IPS DF 6.9 (cell line): ENCODE data around the gene DERL2.

Experiments used
- DNase-seq: peaks from one replicate; pipeline ENCODE4 v3.0.0-alpha.2; 2013; ENCODE audit warnings: low read depth, low spot score
- H3K27ac ChIP-seq: one replicate; pipeline ENCODE4 v1.5.1; 2013; ENCODE audit warnings: low read length, control low read depth
- H3K27me3 ChIP-seq: 2 replicates; pipeline ENCODE4 v1.6.1; 2013; ENCODE audit warnings: mild to moderate bottlenecking, low read length; ENCODE audit not compliant: control insufficient read depth, insufficient read depth
- H3K36me3 ChIP-seq: 2 replicates; pipeline ENCODE4 v1.6.1; 2013; ENCODE audit warnings: low read length; ENCODE audit not compliant: control insufficient read depth, insufficient read depth
- H3K4me1 ChIP-seq: 2 replicates; pipeline ENCODE4 v1.6.1; 2013; ENCODE audit warnings: low read length; ENCODE audit not compliant: control insufficient read depth, insufficient read depth
- H3K4me3 ChIP-seq: 2 replicates; pipeline ENCODE4 v1.5.1; 2013; ENCODE audit warnings: mild to moderate bottlenecking, low read length
- H3K9me3 ChIP-seq: 2 replicates; pipeline ENCODE4 v1.6.1; 2013; ENCODE audit warnings: low read length, inconsistent platforms; ENCODE audit not compliant: control insufficient read depth, insufficient read depth
- WGBS: extraction: QIAGEN DNeasy Blood & Tissue Kit; methylation state at CpG from one replicate; pipeline ENCODE4 v1.1.7; 2013; ENCODE audit warnings: mixed read lengths, missing lambda C conversion rate; ENCODE audit not compliant: insufficient read length, insufficient coverage; 5-methylcytosine and 5-hydroxymethylcytosine counted together

DERL2 gene

DNA sequence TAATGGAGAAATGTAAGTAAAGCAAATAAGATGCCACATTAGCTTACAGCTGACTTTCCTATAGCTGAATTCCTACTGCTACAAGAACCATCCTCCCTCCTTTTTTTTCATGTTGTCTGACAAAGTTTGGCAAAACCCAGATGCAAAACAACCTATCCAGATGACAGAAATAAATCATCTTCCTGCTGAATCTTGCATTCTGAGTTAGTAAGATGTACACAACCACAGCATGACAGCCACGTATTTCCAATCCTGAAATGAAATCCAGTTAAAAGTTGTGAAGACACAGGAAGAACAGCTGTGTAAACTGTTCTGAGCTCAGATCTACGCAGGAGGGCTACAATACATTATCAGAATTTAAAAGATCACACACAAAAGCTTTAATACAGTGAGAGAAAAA is 12.1 kb downstream of the DERL2 start:
- DNase-seq = no peak
- H3K4me1 ChIP-seq = no peaks in the 10 kb centered on the region
- no peak overlapping the region for H3K27ac ChIP-seq
- H3K4me3 ChIP-seq = no peak overlapping the region
- no peaks in the 10 kb centered on the region for H3K27me3 ChIP-seq
- no peaks in the 10 kb centered on the region for H3K9me3 ChIP-seq
- H3K36me3 ChIP-seq = peaks cover 12% of the 10 kb centered on the region; the same call in 1 of the 2 replicates
- WGBS = no CpG with 5 or more reads among the region's 2 CpGs

DNA sequence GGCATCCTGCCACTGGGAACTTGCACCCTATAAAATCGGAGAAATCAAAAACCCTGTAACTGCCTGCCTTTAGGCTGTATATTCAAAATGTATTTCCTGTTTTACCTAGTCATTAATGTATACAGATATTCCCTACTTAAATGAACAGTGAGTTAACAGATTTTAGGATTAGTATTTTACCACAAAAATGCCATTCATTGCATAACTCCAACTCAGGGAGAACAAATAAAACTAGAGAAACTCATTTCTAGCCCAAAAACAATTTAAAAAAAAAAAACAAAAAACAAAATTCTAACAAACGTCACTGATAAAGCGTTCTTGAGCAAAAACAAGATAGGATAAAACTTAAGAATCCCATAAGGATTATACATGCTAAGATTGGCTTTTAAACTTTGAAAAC is 13.5 kb downstream of the DERL2 start:
- WGBS = 100% methylated on average over 1 of the region's 3 CpGs
- peaks cover 7% of the 10 kb centered on the region; the same call in 1 of the 2 replicates for H3K36me3 ChIP-seq
- DNase-seq = no peak
- no peaks in the 10 kb centered on the region for H3K9me3 ChIP-seq
- H3K27ac ChIP-seq = no peak overlapping the region
- H3K27me3 ChIP-seq = no peaks in the 10 kb centered on the region
- H3K4me1 ChIP-seq = no peaks in the 10 kb centered on the region
- no peak overlapping the region for H3K4me3 ChIP-seq

- Histone ChIP-seq H3K27me3 (no peaks in the 10 kb centered on the region), H3K27ac (no peak overlapping the region), H3K9me3 (no peaks in the 10 kb centered on the region), H3K4me1 (no peaks in the 10 kb centered on the region), H3K4me3 (peak overlapping the region; percentile 90), H3K36me3 (no peaks in the 10 kb centered on the region; the same call in 1 of the 2 replicates)
- no peak for DNase-seq
- no CpG with 5 or more reads among the region's 17 CpGs for WGBS
These were observed 17.9 kb downstream of the DERL2 start for GRCh38 chr17:5468075-5468473.

- H3K27ac ChIP-seq = no peak overlapping the region
- whole genome bisulfite sequencing = no CpG with 5 or more reads among the region's 8 CpGs
These were observed 18.6 kb downstream of the DERL2 start for GRCh38 chr17:5467416-5467815.

DNA sequence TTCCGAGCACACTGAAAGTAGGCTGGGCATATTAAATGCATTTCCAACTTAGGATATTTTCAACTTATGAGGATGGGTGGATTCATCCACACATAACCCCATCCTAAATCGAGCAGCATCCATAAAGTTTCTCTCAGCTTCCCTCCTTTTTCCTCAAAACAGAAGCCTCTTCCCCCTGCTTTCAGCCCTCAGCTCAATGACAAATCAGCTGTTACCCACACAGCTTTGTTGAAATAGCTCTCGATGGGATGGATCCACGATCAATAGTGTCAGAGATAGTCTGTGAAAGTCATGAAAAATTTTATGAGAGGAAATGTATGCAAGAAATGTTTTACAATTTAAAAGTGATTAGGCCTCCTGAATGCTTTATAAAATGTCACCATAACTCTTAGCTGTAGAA is 19.7 kb downstream of the DERL2 start:
- Histone ChIP-seq H3K27ac (no peak overlapping the region), H3K27me3 (no peaks in the 10 kb centered on the region), H3K9me3 (no peaks in the 10 kb centered on the region), H3K4me1 (no peaks in the 10 kb centered on the region), H3K4me3 (no peak overlapping the region), H3K36me3 (no peaks in the 10 kb centered on the region; the same call in 1 of the 2 replicates)
- no peak for DNase-seq
- no CpG with 5 or more reads among the region's 4 CpGs for WGBS

More at GRCh38 chr17:5467416-5467815, 18.6 kb downstream of the DERL2 start:
- Histone ChIP-seq H3K9me3 (no peaks in the 10 kb centered on the region), H3K27me3 (no peaks in the 10 kb centered on the region), H3K4me3 (peak overlapping the region; percentile 90; the same call in 1 of the 2 replicates), H3K4me1 (no peaks in the 10 kb centered on the region), H3K36me3 (no peaks in the 10 kb centered on the region; the same call in 1 of the 2 replicates)
- DNase-seq = no peak

DNA sequence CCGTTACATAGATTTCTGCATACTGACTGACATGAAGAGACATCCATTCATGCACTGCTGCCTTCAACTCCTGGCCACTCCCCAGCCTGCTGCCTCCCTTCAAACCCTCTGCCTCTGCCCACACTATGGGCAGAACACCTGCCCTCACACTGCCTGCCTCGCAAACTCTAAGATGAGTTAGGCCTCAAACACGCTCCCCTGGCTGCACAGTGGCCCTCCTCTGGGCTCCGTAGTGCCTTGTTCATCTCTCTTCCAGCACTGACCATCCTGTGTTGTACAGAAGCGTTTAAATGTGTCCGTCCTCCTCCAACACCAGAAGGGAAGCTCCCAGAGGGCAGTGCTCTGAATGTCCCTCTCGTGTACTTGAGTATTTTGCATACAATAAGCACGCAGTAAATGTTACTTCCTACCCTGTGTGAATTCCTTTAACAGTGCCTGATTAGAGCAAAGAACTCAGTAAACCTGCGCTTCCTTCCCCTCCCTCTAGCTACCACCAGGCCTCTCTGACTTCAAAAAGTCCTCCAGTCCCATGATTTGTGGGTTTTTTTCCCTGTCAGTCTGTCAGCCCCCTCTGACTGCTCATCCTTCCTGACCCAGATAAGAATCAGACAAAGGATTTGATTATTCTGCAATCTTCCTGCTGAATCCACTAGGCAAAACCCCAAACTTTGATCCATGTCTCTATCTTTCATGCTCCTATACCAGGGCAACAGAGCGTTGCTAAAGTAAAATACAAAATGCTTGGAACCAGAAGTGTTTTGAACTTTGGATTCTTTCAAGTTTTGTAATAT is 21.1 kb downstream of the DERL2 start:
- peaks cover 5% of the 10 kb centered on the region; the same call in 1 of the 2 replicates for H3K36me3 ChIP-seq
- no peaks in the 10 kb centered on the region for H3K9me3 ChIP-seq
- H3K4me1 ChIP-seq = no peaks in the 10 kb centered on the region
- H3K27me3 ChIP-seq = no peaks in the 10 kb centered on the region
- no peak for DNase-seq
- no peak overlapping the region for H3K4me3 ChIP-seq
- H3K27ac ChIP-seq = no peak overlapping the region
- no CpG with 5 or more reads among the region's 10 CpGs for WGBS

DNA sequence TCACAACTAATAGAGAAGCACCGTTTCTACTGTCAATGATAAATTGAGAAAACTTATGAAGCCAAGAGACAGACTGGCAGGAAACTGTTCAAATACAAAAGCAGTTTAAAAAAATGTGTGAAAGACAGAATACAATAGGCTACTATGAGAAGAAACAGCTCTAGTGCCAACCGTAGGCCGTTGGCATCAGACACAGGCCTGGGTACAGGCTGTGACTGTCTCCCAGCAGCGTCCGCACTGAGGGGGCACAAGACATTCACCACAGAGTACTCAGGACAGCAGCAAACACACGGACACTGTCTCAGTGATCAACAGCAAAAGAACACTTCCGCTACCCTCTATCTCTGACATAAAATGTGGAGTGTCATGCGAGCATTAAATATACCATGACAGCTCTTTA is 39.2 kb downstream of the DERL2 start:
- Histone ChIP-seq H3K9me3 (no peaks in the 10 kb centered on the region), H3K36me3 (peaks cover 29% of the 10 kb centered on the region), H3K4me3 (no peak overlapping the region), H3K4me1 (no peaks in the 10 kb centered on the region), H3K27ac (no peak overlapping the region), H3K27me3 (no peaks in the 10 kb centered on the region)
- no CpG with 5 or more reads among the region's 8 CpGs for WGBS
- DNase-seq = no peak

DNA sequence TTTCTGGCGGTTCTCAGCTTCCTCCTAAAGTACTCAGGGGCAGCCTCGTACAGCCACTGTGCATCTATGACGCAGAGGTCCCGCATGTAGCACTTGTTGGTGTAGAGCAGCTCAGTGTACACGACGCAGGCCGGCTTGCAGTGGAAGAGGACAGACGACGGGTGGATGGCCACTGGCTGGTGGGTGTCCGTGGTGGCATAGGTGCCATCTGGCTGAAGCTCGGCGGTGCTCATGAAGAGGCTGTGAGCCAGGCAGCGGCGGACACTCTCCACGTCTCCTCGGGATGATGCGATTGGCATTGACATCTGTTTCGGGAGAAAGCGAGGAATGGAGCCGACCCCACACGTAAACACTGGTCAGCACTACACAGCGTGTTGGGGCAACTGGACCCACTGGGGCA is 41.8 kb downstream of the DERL2 start:
- DNase-seq = no peak
- H3K27ac ChIP-seq = no peak overlapping the region
- H3K36me3 ChIP-seq = peaks cover 24% of the 10 kb centered on the region
- H3K27me3 ChIP-seq = no peaks in the 10 kb centered on the region
- no peak overlapping the region for H3K4me3 ChIP-seq
- no CpG with 5 or more reads among the region's 22 CpGs for WGBS
- no peaks in the 10 kb centered on the region for H3K9me3 ChIP-seq
- H3K4me1 ChIP-seq = no peaks in the 10 kb centered on the region

- H3K4me1 ChIP-seq = no peaks in the 10 kb centered on the region
- no CpG with 5 or more reads among the region's 6 CpGs for WGBS
- H3K27me3 ChIP-seq = no peaks in the 10 kb centered on the region
- no peak overlapping the region for H3K4me3 ChIP-seq
- DNase-seq = no peak
- peaks cover 22% of the 10 kb centered on the region for H3K36me3 ChIP-seq
- no peaks in the 10 kb centered on the region for H3K9me3 ChIP-seq
- H3K27ac ChIP-seq = no peak overlapping the region
These were observed 42.2 kb downstream of the DERL2 start for GRCh38 chr17:5443728-5444127.

- no CpG with 5 or more reads among the region's 1 CpG for WGBS
- Histone ChIP-seq H3K4me1 (0 out of 2 replicates have a peak, but pooled peaks cover 1% of the 10 kb centered on the region), H3K27ac (no peak overlapping the region), H3K9me3 (no peaks in the 10 kb centered on the region), H3K27me3 (no peaks in the 10 kb centered on the region), H3K36me3 (peaks cover 26% of the 10 kb centered on the region), H3K4me3 (no peak overlapping the region)
- DNase-seq = no peak
These were observed 46.6 kb downstream of the DERL2 start for GRCh38 chr17:5439446-5439764.
